OCI-LY7 (cell line): ENCODE data around the gene C12orf56. TPM values are rescaled to one million over a fixed set of nuclear protein-coding genes. Genes with fewer than 3 reads are reported as not detected.

Experiments
- BruUV-seq: library from RNA; stranded (reverse); fragments of 400-500 nt; replicated peaks from 2 replicates; lab custom pipeline; 2021; lab: Mats Ljungman, UMichigan
- CTCF ChIA-PET: fragments of 300-600 bp; sonication (Branson Sonifier 250); formaldehyde crosslinking; loops from one replicate; lab custom pipeline; 2022; ENCODE audit warnings: antibody characterized with exemption; ENCODE audit not compliant: unreplicated experiment; lab: Charles Lee
- POLR2A ChIA-PET: fragments of 300-600 bp; sonication (Branson Sonifier 250); formaldehyde crosslinking; loops from one replicate; lab custom pipeline; 2022; ENCODE audit warnings: antibody characterized with exemption; lab: Charles Lee
- DNase-seq: peaks from one replicate; pipeline ENCODE4 v3.0.0-alpha.2; 2015; ENCODE audit warnings: low spot score
- H2AFZ ChIP-seq: fragments of 200-600 bp; sonication (generic), shearing (Covaris generic); 2 replicates; pipeline ENCODE4 v1.6.1; 2014; ENCODE audit warnings: mild to moderate bottlenecking, antibody characterized with exemption, low read length, moderate library complexity
- H3K27ac ChIP-seq: fragments of 200-600 bp; sonication (generic); 2 replicates; pipeline ENCODE4 v1.5.1; 2014; ENCODE audit warnings: mixed run types, low read depth, mild to moderate bottlenecking, moderate library complexity, low read length, inconsistent platforms; ENCODE audit not compliant: poor library complexity, severe bottlenecking
- H3K36me3 ChIP-seq: fragments of 200-600 bp; sonication (generic); 2 replicates; pipeline ENCODE4 v1.6.1; 2014; ENCODE audit warnings: mild to moderate bottlenecking, antibody characterized with exemption, low read length, moderate library complexity, mixed read lengths; ENCODE audit not compliant: insufficient read depth
- H3K4me1 ChIP-seq: fragments of 200-600 bp; sonication (generic); 2 replicates; pipeline ENCODE4 v1.5.1; 2014; ENCODE audit warnings: mild to moderate bottlenecking, low read length; ENCODE audit not compliant: insufficient read depth, poor library complexity, severe bottlenecking
- H3K4me2 ChIP-seq: fragments of 200-600 bp; sonication (generic); 2 replicates; pipeline ENCODE4 v1.6.1; 2014; ENCODE audit warnings: mild to moderate bottlenecking, low read length
- H3K4me3 ChIP-seq: fragments of 200-600 bp; sonication (generic); 2 replicates; pipeline ENCODE4 v1.5.1; 2014; ENCODE audit warnings: mild to moderate bottlenecking, low read depth, low read length; ENCODE audit not compliant: poor library complexity, severe bottlenecking
- H3K79me2 ChIP-seq: fragments of 200-600 bp; sonication (generic); 2 replicates; pipeline ENCODE4 v1.6.1; 2016; ENCODE audit warnings: low read depth, mild to moderate bottlenecking, low read length, moderate library complexity, mixed read lengths; ENCODE audit not compliant: insufficient read depth
- H3K9me2 ChIP-seq: fragments of 200-600 bp; sonication (generic); 2 replicates; pipeline ENCODE4 v1.6.1; 2016; ENCODE audit warnings: mild to moderate bottlenecking, low read length, mixed read lengths; ENCODE audit not compliant: insufficient read depth
- H3K9me3 ChIP-seq: fragments of 200-600 bp; sonication (generic); 2 replicates; pipeline ENCODE4 v1.6.1; 2014; ENCODE audit warnings: mild to moderate bottlenecking, mixed run types, low read length, mixed read lengths
- H4K20me1 ChIP-seq: fragments of 200-600 bp; sonication (generic); 2 replicates; pipeline ENCODE4 v1.6.1; 2014; ENCODE audit warnings: mild to moderate bottlenecking, antibody characterized with exemption, low read length, moderate library complexity, mixed read lengths; ENCODE audit not compliant: insufficient read depth
- CTCF ChIP-seq: fragments of 200-600 bp; sonication (generic); conservative IDR thresholded peaks from 2 replicates; pipeline ENCODE4 v1.5.1; 2014; ENCODE audit warnings: mild to moderate bottlenecking, antibody characterized with exemption, low read length, moderate library complexity, mixed read lengths
- EZH2phosphoT487 ChIP-seq: fragments of 200-600 bp; sonication (generic); IDR thresholded peaks from 2 replicates; pipeline ENCODE4 v1.6.1; 2018; ENCODE audit warnings: low read depth, borderline replicate concordance, mild to moderate bottlenecking, mixed run types, antibody characterized with exemption, low read length, moderate library complexity, mixed read lengths
- intact Hi-C: fragments of 100-400 bp; cut with micrococcal nuclease; formaldehyde crosslinking; loops from one replicate; pipeline ENCODE4 v1.10.0; 2022; ENCODE audit not compliant: unreplicated experiment
- total RNA-seq, 2 experiments: library from RNA; depleted of rRNA in 1 of 2; stranded (reverse); fragments of >200 nt in 1 of 2; shearing (Covaris generic) in 1 of 2; gene quantifications; 2 replicates each; pipeline ENCODE4 v1.2.3, GENCODE V29; 2014 to 2022

C12orf56 gene
- total RNA-seq, 2 experiments from 2014 or later, result not detected

- H3K4me2 ChIP-seq, result no peak overlapping the region
- ChIA-PET POLR2A (no interaction called here), CTCF (no interaction called here)
- H3K9me2 ChIP-seq, result no peaks in the 10 kb centered on the region
- no peak overlapping the region for H3K27ac ChIP-seq
- H2AFZ ChIP-seq, result no peak overlapping the region
- no peak for DNase-seq
- H3K79me2 ChIP-seq, result peaks cover 19% of the 10 kb centered on the region; the same call in 1 of the 2 replicates
- intact Hi-C loops, result loop anchor here (2.0 kb wide), 1 partner anchor 17 kb away; no protein-coding TSS in a partner anchor
- peaks cover 7% of the 10 kb centered on the region; the same call in 1 of the 2 replicates for H4K20me1 ChIP-seq
- no peaks in the 10 kb centered on the region for H3K9me3 ChIP-seq
- no peak overlapping the region for H3K4me3 ChIP-seq
- TF ChIP-seq EZH2phosphoT487, result no peak
- TF ChIP-seq CTCF, result no peak
- H3K4me1 ChIP-seq, result no peaks in the 10 kb centered on the region
- no TSS peak for BruUV-seq
- peaks cover 93% of the 10 kb centered on the region for H3K36me3 ChIP-seq
These were observed 23.3 kb upstream of the C12orf56 start for GRCh38 chr12:64413884-64414283.

- DNase-seq, result no peak
- Histone ChIP-seq H3K4me1 (peaks cover 3% of the 10 kb centered on the region), H2AFZ (no peak overlapping the region), H3K36me3 (peaks cover 91% of the 10 kb centered on the region), H3K27ac (no peak overlapping the region), H3K79me2 (peaks cover 33% of the 10 kb centered on the region), H3K4me2 (no peak overlapping the region), H3K9me3 (no peaks in the 10 kb centered on the region), H3K9me2 (no peaks in the 10 kb centered on the region), H4K20me1 (peaks cover 11% of the 10 kb centered on the region), H3K4me3 (no peak overlapping the region)
- CTCF ChIA-PET, result interaction anchor here (1.1 kb wide), 1 partner anchor 14 kb away, joined by 3 read pairs; no protein-coding TSS in a partner anchor
- POLR2A ChIA-PET, result interaction anchor here (0.5 to 1.0 kb wide), 2 partner anchors 31 to 1842 kb away, joined by 5 to 6 read pairs; no protein-coding TSS in a partner anchor
- intact Hi-C loops, result loop anchor here (2.0 kb wide), 1 partner anchor 18 kb away; no protein-coding TSS in a partner anchor
- BruUV-seq, result no TSS peak
- no peak for TF ChIP-seq CTCF
- no peak for TF ChIP-seq EZH2phosphoT487
These were observed 21.9 kb upstream of the C12orf56 start for GRCh38 chr12:64412459-64412858.

- peaks cover 5% of the 10 kb centered on the region for H3K4me1 ChIP-seq
- H2AFZ ChIP-seq, result no peak overlapping the region
- intact Hi-C loops, result no loop called here
- TF ChIP-seq CTCF, result no peak
- TF ChIP-seq EZH2phosphoT487, result no peak
- no peak for DNase-seq
- H3K79me2 ChIP-seq, result peaks cover 44% of the 10 kb centered on the region
- peaks cover 90% of the 10 kb centered on the region for H3K36me3 ChIP-seq
- H3K4me3 ChIP-seq, result no peak overlapping the region
- CTCF ChIA-PET, result no interaction called here
- no peaks in the 10 kb centered on the region for H3K9me2 ChIP-seq
- no peak overlapping the region for H3K4me2 ChIP-seq
- H3K27ac ChIP-seq, result no peak overlapping the region
- no TSS peak for BruUV-seq
- H4K20me1 ChIP-seq, result peaks cover 11% of the 10 kb centered on the region
- no peaks in the 10 kb centered on the region for H3K9me3 ChIP-seq
- POLR2A ChIA-PET, result interaction anchor here (1.0 to 1.4 kb wide), 3 partner anchors 24 to 32 kb away, joined by 3 to 6 read pairs (median 4); no protein-coding TSS in a partner anchor
These were observed 20.9 kb upstream of the C12orf56 start for GRCh38 chr12:64411427-64411826.
